Muscle layer of colon (tissue), 2 donors: Measurements from ENCODE around the gene TRIOBP.

ENCODE experiments used
- H3K27ac ChIP-seq: one replicate; pipeline ENCODE4 v1.7.0; 2013; ENCODE audit warnings: low read depth, mild to moderate bottlenecking, low read length, moderate library complexity
- H3K27me3 ChIP-seq, 2 donors: one replicate each; pipeline ENCODE4 v1.7.0; 2013; ENCODE audit warnings: low read length in 2 of 2, mild to moderate bottlenecking in 2 of 2; ENCODE audit not compliant: insufficient read depth in 2 of 2, control insufficient read depth in 1 of 2
- H3K36me3 ChIP-seq: one replicate; pipeline ENCODE4 v1.7.0; 2013; ENCODE audit warnings: mild to moderate bottlenecking, low read length; ENCODE audit not compliant: insufficient read depth
- H3K4me1 ChIP-seq: one replicate; pipeline ENCODE4 v1.7.0; 2013; ENCODE audit warnings: mild to moderate bottlenecking, low read length; ENCODE audit not compliant: insufficient read depth
- H3K4me3 ChIP-seq, 2 donors: one replicate each; pipeline ENCODE4 v1.7.0; 2013; ENCODE audit warnings: low read length in 2 of 2, low read depth in 1 of 2, mild to moderate bottlenecking in 1 of 2, moderate library complexity in 1 of 2
- H3K9ac ChIP-seq: one replicate; pipeline ENCODE4 v1.7.0; 2013; ENCODE audit warnings: low read length
- H3K9me3 ChIP-seq: one replicate; pipeline ENCODE4 v1.7.0; 2013; ENCODE audit warnings: mild to moderate bottlenecking, low read length
- donor health status: abdominal sarcoma.
- donor health status: Adenocarcinoma of cecum.

Gene TRIOBP

DNA sequence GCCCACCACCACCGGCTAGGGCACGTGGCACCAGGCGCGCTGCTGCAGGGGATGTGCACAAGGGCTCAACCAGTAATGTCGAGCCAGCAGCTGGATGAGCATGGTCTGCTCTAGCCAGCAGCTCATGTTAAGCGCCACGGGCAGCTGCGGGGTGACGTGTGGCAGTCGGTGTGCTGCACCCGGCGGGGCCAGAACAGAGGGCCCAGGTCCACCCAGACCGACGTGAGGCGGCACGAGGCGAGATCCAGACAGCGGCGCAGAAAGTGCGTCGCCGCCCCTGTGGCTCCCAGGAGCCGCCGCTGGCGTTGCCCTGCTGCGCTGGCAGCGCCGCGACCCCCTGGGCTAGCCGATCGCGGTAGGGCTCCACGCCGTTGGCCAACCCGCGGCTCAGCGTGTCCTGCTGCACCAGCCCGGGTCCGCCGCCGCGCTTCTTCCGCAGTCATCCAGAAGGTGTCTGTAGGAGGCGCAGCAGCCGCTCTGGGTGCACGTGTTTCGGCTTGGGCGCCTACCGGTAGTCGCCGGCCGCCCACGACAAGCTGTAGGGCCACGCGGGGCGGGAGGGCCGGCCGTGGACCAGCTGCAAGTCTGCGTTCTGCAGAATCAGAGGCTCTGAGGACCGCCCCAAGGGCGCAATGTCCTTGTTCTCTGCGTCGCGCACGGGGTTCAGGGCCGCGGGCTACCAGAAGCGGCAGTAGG, 121.7 kb downstream of the TRIOBP start:
- H3K27me3 ChIP-seq = peaks cover 0 to 31% of the 10 kb centered on the region in 2 donors
- H3K9me3 ChIP-seq = no peaks in the 10 kb centered on the region
- peak overlapping the region; percentile 54 to 66 for H3K4me3 ChIP-seq
- H3K4me1 ChIP-seq = peaks cover 13% of the 10 kb centered on the region
- no peak overlapping the region for H3K9ac ChIP-seq
- H3K27ac ChIP-seq = no peak overlapping the region
- no peaks in the 10 kb centered on the region for H3K36me3 ChIP-seq

DNA sequence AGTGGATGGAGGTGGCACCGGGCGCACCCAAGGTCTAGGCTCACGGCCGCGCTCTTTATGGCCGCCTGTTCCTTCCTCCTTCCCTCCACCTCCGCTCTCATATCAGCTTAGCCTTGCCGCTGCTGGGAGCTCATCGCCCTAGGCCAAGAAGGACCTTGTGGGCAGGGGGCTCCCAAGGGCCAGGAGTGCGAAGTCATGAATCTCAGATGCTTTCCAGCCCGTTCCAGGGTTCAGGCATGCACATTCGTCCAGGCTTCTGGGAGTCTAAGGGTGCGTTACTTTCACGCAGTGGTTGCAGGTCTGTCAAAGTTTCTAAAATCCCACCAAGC, 122.2 kb downstream of the TRIOBP start:
- Histone ChIP-seq H3K27ac (no peak overlapping the region), H3K9ac (no peak overlapping the region), H3K4me3 (peak overlapping the region; percentile 54 to 66), H3K9me3 (no peaks in the 10 kb centered on the region), H3K27me3 (peaks cover 0 to 35% of the 10 kb centered on the region in 2 donors), H3K4me1 (peaks cover 13% of the 10 kb centered on the region), H3K36me3 (no peaks in the 10 kb centered on the region)

DNA sequence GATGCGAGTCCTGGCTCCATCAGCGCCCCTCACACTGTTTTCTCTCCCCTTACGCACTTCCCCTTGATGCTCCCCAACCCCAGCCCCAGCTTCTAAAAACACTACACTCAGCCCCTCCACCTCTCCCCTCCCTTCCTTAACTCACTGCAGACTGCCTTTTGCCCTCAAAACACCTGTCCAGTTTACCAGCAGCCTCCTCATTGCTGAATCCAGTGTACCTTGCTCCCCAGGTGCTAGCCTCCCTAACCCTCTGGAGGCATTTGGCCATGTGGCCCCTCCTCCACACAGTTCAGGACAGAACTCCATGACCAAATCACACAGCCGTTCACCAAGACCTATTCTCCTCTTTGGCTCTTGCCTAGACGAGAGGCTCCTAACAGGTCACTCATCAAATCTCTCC, 123.5 kb downstream of the TRIOBP start:
- Histone ChIP-seq H3K9ac (no peak overlapping the region), H3K36me3 (no peaks in the 10 kb centered on the region), H3K4me1 (peaks cover 13% of the 10 kb centered on the region), H3K27me3 (peaks cover 0 to 35% of the 10 kb centered on the region in 2 donors), H3K27ac (no peak overlapping the region), H3K4me3 (no peak overlapping the region), H3K9me3 (no peaks in the 10 kb centered on the region)

DNA sequence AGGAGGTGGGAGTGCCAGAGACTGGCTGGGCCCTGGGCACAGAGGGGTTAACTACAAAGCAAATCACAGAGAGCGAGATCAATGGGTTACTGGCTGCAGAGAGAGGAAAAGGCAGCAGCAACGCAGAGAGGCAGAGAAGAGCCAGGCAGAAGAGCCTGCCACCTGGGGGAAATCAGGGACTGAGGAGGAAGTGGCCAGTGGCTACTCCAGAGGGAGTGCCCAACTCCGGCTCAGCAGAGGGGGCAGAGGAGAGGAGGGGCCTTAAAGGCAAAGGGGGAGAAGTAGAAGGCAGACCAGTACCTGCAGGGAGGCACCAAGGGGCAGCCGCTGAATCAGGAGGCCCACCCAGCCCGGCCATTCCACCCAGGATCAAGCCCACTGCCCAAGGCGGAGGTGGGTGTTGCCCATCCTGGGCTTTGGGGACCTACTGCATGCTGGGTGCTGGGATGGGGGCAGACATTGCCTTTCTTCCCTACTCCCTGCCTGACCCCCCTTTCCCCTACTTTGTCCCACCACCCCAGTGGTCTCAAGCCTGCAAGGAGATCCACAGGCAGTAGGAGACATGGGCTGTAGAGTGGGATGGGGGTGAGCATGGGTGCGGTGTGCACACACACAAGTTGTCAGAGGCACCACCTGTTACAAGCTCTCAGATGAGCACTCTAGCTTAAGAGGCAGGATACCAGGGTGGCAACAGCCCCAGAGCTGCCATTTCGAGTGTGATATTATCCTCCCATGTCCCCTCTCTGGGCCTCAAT, 125.4 kb downstream of the TRIOBP start:
- Histone ChIP-seq H3K9me3 (no peaks in the 10 kb centered on the region), H3K27ac (no peak overlapping the region), H3K4me3 (no peak overlapping the region), H3K4me1 (peaks cover 20% of the 10 kb centered on the region), H3K9ac (no peak overlapping the region), H3K27me3 (peaks cover 0 to 35% of the 10 kb centered on the region in 2 donors), H3K36me3 (no peaks in the 10 kb centered on the region)

DNA sequence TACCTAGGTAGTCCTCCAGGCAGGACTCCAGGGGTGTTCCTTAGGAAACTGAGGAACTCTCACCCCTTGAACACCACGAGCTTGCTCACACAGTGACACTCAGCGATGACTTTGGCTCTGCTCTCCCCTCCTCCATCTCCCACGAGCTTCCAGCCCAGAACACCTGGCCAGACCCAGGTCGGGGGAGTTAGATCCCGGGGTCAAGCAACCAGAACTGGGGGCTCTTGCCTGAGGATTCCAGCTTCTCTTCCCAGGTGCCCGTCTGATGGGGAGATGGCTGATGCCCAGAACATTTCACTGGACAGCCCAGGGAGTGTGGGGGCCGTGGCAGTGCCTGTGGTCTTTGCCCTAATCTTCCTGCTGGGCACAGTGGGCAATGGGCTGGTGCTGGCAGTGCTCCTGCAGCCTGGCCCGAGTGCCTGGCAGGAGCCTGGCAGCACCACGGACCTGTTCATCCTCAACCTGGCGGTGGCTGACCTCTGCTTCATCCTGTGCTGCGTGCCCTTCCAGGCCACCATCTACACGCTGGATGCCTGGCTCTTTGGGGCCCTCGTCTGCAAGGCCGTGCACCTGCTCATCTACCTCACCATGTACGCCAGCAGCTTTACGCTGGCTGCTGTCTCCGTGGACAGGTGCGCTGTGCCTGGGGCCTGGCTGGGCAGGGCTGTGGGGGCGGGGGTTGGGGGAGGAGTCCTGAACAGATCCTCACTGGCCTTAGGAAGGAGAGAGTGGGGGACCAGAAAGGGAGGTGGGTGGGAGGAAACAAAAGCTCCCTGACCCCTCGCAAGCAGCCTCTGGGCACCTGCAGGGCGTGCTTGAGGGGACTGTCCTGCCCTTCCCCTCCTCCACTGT, 126.5 kb downstream of the TRIOBP start, which contains the start of gene GALR3:
GALR3 (plus strand) TSS at position 249 of the 852 bp plus-strand sequence; CDS start at position 274, 25 bp downstream.
- Histone ChIP-seq H3K4me3 (no peak within 1 kb of the TSS), H3K27me3 (peaks cover 0 to 35% of the 10 kb centered on the region in 2 donors)

DNA sequence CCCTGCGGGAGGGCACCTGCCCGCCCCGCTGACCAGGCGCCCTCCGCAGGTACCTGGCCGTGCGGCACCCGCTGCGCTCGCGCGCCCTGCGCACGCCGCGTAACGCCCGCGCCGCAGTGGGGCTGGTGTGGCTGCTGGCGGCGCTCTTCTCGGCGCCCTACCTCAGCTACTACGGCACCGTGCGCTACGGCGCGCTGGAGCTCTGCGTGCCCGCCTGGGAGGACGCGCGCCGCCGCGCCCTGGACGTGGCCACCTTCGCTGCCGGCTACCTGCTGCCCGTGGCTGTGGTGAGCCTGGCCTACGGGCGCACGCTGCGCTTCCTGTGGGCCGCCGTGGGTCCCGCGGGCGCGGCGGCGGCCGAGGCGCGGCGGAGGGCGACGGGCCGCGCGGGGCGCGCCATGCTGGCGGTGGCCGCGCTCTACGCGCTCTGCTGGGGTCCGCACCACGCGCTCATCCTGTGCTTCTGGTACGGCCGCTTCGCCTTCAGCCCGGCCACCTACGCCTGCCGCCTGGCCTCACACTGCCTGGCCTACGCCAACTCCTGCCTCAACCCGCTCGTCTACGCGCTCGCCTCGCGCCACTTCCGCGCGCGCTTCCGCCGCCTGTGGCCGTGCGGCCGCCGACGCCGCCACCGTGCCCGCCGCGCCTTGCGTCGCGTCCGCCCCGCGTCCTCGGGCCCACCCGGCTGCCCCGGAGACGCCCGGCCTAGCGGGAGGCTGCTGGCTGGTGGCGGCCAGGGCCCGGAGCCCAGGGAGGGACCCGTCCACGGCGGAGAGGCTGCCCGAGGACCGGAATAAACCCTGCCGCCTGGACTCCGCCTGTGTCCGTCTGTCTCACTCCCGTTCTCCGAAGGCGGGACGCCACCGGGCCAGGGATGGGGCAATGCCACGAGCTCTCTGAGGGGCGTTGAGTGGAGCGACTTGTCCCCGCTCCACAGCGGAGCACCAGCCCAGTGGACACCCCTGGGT, 128.1 kb downstream of the TRIOBP start:
- no peak overlapping the region for H3K9ac ChIP-seq
- H3K9me3 ChIP-seq = no peaks in the 10 kb centered on the region
- H3K36me3 ChIP-seq = peaks cover 4% of the 10 kb centered on the region
- H3K27me3 ChIP-seq = peaks cover 0 to 30% of the 10 kb centered on the region in 2 donors
- no peak overlapping the region for H3K27ac ChIP-seq
- no peak overlapping the region for H3K4me3 ChIP-seq
- peaks cover 9% of the 10 kb centered on the region for H3K4me1 ChIP-seq

More for the DNA sequence above, 126.5 kb downstream of the TRIOBP start, which contains the start of gene GALR3:
- Histone ChIP-seq H3K9me3 (no peaks in the 10 kb centered on the region), H3K36me3 (no peaks in the 10 kb centered on the region), H3K27ac (no peak within 1 kb of the TSS), H3K9ac (no peak within 1 kb of the TSS), H3K4me1 (peaks cover 16% of the 10 kb centered on the region)
